ENCODE data around the gene ARHGAP6. TPM values are rescaled to one million over a fixed set of nuclear protein-coding genes. Genes with fewer than 3 reads are reported as not detected.

Gene ARHGAP6
- total and polyA plus RNA-seq, 3 donors from 2014 or later = 4.8 to 11.8 (median 5.7) TPM

DNA sequence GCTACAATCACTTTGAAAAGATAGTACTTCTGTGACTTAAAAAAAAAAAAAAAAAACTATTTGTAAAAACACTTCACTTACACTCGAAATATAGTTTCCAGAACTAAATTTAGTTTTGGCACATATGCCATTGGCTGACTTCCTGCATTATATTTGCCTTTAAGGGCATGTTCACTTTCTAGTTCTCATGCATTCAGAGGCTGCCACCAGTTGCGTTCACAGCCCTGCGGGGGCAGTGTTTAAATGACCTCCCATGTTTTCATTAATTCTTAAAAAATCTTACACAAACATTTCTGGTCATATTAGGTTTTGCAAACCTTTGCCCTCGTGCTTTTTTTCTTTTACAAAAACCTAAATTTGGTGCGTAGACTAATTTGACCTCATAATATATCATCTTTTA lies 12.4 kb upstream of the ARHGAP6 start:
- no peak for DNase-seq
- no peaks in the 10 kb centered on the region for H3K4me1 ChIP-seq
- no peaks in the 10 kb centered on the region for H3K9me3 ChIP-seq
- TF ChIP-seq, protein P1, sequence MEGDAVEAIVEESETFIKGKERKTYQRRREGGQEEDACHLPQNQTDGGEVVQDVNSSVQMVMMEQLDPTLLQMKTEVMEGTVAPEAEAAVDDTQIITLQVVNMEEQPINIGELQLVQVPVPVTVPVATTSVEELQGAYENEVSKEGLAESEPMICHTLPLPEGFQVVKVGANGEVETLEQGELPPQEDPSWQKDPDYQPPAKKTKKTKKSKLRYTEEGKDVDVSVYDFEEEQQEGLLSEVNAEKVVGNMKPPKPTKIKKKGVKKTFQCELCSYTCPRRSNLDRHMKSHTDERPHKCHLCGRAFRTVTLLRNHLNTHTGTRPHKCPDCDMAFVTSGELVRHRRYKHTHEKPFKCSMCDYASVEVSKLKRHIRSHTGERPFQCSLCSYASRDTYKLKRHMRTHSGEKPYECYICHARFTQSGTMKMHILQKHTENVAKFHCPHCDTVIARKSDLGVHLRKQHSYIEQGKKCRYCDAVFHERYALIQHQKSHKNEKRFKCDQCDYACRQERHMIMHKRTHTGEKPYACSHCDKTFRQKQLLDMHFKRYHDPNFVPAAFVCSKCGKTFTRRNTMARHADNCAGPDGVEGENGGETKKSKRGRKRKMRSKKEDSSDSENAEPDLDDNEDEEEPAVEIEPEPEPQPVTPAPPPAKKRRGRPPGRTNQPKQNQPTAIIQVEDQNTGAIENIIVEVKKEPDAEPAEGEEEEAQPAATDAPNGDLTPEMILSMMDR (IDR thresholded peaks at IDR 0.05) = no peak
- TF ChIP-seq POLR2A (IDR thresholded peaks at IDR 0.05) = no peak
- no peaks in the 10 kb centered on the region for H3K27me3 ChIP-seq
- no peaks in the 10 kb centered on the region for H3K36me3 ChIP-seq (ENCODE audit: low read depth, missing control alignments)
- 45 to 46% methylated on average over 5 of the region's 5 CpGs for WGBS, 2 donors
- no peak overlapping the region for H3K27ac ChIP-seq
- intact Hi-C loops (cut with DNase I; ENCODE audit: low total_unique reads) = no loop called here
- H3K4me3 ChIP-seq = no peak overlapping the region

DNA sequence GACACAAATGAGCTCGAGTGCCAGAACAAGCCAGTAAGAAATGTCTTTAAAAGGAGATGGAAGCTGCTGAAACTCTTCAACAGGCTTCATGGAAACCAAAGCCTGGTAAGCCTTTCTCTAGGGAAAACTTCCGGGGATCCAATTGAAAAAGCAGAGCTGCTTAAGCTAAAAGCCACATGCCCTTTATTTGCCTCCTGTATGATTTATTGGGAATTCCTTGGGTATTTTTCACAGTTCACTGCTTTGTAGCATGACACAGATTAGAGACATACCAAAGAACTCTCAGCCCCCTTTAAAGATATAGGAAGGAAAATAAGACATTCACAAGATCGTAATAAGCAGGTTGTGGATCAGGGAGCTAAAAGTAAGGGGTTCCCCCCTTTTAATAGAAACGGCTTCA lies 6.5 kb upstream of the ARHGAP6 start:
- Histone ChIP-seq H3K9me3 (no peaks in the 10 kb centered on the region), H3K4me3 (no peak overlapping the region), H3K36me3 (ENCODE audit: low read depth, missing control alignments) (no peaks in the 10 kb centered on the region), H3K27me3 (no peaks in the 10 kb centered on the region), H3K4me1 (no peaks in the 10 kb centered on the region), H3K27ac (no peak overlapping the region)
- intact Hi-C loops (cut with DNase I; ENCODE audit: low total_unique reads) = no loop called here
- DNase-seq = no peak
- 50 to 73% methylated on average over 3 to 4 of the region's 4 CpGs for WGBS, 2 donors
- no peak for TF ChIP-seq POLR2A (IDR thresholded peaks at IDR 0.05)
- TF ChIP-seq, protein P1 (IDR thresholded peaks at IDR 0.05) = no peak

DNA sequence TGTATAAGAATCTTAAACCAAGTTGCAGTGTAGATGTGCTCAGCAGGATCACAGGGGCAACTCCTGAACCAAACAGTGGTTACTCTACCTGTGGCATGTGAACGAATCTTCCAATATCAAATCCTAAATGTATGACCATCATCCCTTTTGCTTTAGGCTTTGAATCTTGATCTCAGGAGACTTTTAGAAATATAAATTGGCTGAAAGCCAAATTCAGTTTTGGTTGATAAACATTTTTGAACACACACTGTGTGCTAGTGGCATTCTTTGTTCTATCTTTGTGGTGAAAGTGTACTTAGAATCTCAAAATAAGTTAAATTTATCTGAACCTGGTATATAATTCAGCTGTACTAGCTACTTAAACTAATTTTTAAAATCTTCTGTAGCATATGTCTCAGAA lies 4.6 kb upstream of the ARHGAP6 start:
- Histone ChIP-seq H3K27me3 (no peaks in the 10 kb centered on the region), H3K9me3 (no peaks in the 10 kb centered on the region), H3K4me3 (no peak overlapping the region), H3K4me1 (no peaks in the 10 kb centered on the region), H3K27ac (no peak overlapping the region), H3K36me3 (ENCODE audit: low read depth, missing control alignments) (no peaks in the 10 kb centered on the region)
- TF ChIP-seq, protein P1 (IDR thresholded peaks at IDR 0.05) = no peak
- no peak for TF ChIP-seq POLR2A (IDR thresholded peaks at IDR 0.05)
- DNase-seq = no peak
- intact Hi-C loops (cut with DNase I; ENCODE audit: low total_unique reads) = no loop called here
- 100% methylated on average over 1 of the region's 1 CpG for WGBS, 2 donors

DNA sequence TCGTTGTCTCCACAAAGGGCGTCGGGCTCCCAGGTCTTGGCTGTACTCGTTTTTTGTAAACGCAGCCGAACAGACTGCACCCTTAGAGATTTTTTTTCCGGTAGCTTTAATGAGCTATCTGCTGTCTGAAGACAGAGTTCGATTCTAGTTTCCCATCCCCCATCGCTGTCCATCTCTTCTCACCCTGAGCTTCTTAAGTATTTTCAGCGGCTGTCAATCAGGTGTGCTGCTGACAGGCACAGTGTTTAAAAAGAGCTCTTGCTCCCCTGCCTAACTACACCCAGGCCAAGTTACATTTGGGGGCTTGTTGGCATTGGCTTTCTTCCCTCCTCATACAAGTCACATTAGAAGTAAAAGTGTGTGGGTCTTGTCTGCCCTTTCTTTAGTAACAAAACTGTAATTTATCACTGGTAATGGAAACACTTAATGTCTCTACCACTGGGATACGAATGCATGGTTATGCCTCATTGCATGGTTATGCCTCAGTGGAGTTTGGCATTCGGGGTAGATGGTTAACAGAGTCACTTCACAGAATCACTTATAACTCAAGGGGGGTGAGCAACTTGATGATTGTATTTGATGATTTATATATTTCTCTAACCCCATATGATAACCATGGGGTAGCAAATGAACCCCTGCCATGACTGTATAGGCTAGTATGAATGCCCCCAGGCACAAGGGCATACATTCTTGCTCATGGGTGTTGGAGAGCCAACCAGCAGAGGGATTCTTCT lies 1.4 kb upstream of the ARHGAP6 start:
- no peak for DNase-seq
- Histone ChIP-seq H3K4me1 (no peaks in the 10 kb centered on the region), H3K4me3 (no peak overlapping the region), H3K27me3 (no peaks in the 10 kb centered on the region), H3K36me3 (ENCODE audit: low read depth, missing control alignments) (no peaks in the 10 kb centered on the region), H3K9me3 (no peaks in the 10 kb centered on the region), H3K27ac (no peak overlapping the region)
- 23 to 40% methylated on average over 4 to 12 of the region's 12 CpGs for WGBS, 2 donors
- TF ChIP-seq POLR2A (IDR thresholded peaks at IDR 0.05) = no peak
- TF ChIP-seq, protein P1 (IDR thresholded peaks at IDR 0.05) = no peak
- intact Hi-C loops (cut with DNase I; ENCODE audit: low total_unique reads) = no loop called here

DNA sequence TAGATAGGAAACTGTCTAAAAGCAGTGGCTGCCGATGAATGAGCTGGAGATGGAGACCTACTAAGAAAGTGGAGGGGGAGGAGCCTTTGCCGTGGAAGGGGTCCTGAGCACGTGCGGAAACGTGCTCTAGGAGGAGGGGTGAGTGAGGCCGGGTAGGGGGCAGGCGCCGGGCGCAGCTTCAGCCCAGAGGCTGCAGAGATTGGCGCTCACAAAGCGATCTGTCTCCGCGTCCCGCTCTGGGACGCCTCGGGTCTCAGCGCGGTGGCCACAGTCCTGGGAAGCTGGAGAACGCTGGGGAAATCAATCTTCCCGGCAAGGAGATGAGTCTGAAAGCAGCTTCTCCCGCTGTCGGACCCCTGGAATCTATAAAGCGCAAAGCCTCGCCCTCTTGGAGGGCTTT lies 444 bp upstream of the ARHGAP6 start:
- WGBS, 2 donors = 0% methylated on average over 4 to 24 of the region's 24 CpGs
- Histone ChIP-seq H3K27ac (no peak overlapping the region), H3K36me3 (ENCODE audit: low read depth, missing control alignments) (no peaks in the 10 kb centered on the region), H3K9me3 (no peaks in the 10 kb centered on the region), H3K4me3 (peak overlapping the region in 1 of 2 donors; percentile 38), H3K27me3 (no peaks in the 10 kb centered on the region), H3K4me1 (no peaks in the 10 kb centered on the region)
- intact Hi-C loops (cut with DNase I; ENCODE audit: low total_unique reads) = no loop called here
- no peak for TF ChIP-seq POLR2A (IDR thresholded peaks at IDR 0.05)
- TF ChIP-seq, protein P1 (IDR thresholded peaks at IDR 0.05) = no peak
- DNase-seq = no peak
